Vagina (tissue), 2 donors: ENCODE data around the gene DCLK2. TPM values are rescaled to one million over a fixed set of nuclear protein-coding genes. Genes with fewer than 3 reads are reported as not detected.

Experiments
- DNase-seq, 2 donors: peaks; one replicate each; pipeline ENCODE4 v3.0.0-alpha.2; 2017; ENCODE audit errors: extremely low spot score in 2 of 2
- H3K27ac ChIP-seq: fragments of 200-600 bp; sonication (generic); one replicate; pipeline ENCODE4 v1.5.1; 2019
- H3K27me3 ChIP-seq: fragments of 200-600 bp; sonication (generic); one replicate; pipeline ENCODE4 v1.5.1; 2019
- H3K36me3 ChIP-seq, 2 donors: fragments of 200-600 bp; sonication (generic); one replicate each; pipeline ENCODE4 v1.5.1; 2017 to 2019
- H3K4me1 ChIP-seq: fragments of 200-600 bp; sonication (generic); one replicate; pipeline ENCODE4 v1.5.1; 2019
- H3K4me3 ChIP-seq, 2 donors: fragments of 200-600 bp; sonication (generic); 1 replicate in 1 of 2; 2 replicates in 1 of 2; pipeline ENCODE4 v1.5.1; 2016 to 2019
- H3K9me3 ChIP-seq: fragments of 200-600 bp; sonication (generic); one replicate; pipeline ENCODE4 v1.5.1; 2019
- POLR2A ChIP-seq, 2 donors: fragments of 450-650 bp; IDR thresholded peaks; one replicate each; pipeline ENCODE4 v1.6.1; 2017; ENCODE audit warnings: antibody characterized with exemption in 2 of 2, mild to moderate bottlenecking in 2 of 2, moderate library complexity in 2 of 2
- POLR2AphosphoS5 ChIP-seq, 2 donors: sonication (generic); formaldehyde crosslinking; IDR thresholded peaks; one replicate each; pipeline ENCODE4 v1.9.0; 2017; ENCODE audit warnings: antibody characterized with exemption in 2 of 2, mild to moderate bottlenecking in 2 of 2, low read depth in 1 of 2; ENCODE audit not compliant: insufficient read depth in 1 of 2
- intact Hi-C: fragments of 100-400 bp; cut with DNase I; formaldehyde crosslinking; loops from one replicate; pipeline ENCODE4 v1.15.1; 2023
- total RNA-seq: library from RNA; depleted of rRNA; stranded (reverse); fragments of >200 nt; gene quantifications from one replicate; pipeline ENCODE4 v1.2.3, GENCODE V29; 2016
- TF ChIP-seq, protein P1 (sequence below), 3 experiments: fragments of 450-650 bp in 2 of 3; fragments of 200-600 bp in 1 of 3; sonication (generic) in 1 of 3; IDR thresholded peaks; one replicate each; pipeline ENCODE4 v1.5.1; 2017 to 2019; ENCODE audit warnings: antibody characterized with exemption in 3 of 3, mild to moderate bottlenecking in 2 of 3, moderate library complexity in 2 of 3

DCLK2 gene
- total RNA-seq, 1 donor from 2014 or later = 5.9 TPM

- Histone ChIP-seq H3K9me3 (no peaks in the 10 kb centered on the region), H3K27me3 (no peaks in the 10 kb centered on the region), H3K27ac (no peak overlapping the region), H3K4me1 (peaks cover 8% of the 10 kb centered on the region), H3K4me3 (no peak overlapping the region), H3K36me3 (no peaks in the 10 kb centered on the region)
- intact Hi-C loops = no loop called here
- no peak for DNase-seq
- no peak for TF ChIP-seq POLR2A (IDR thresholded peaks at IDR 0.05)
- TF ChIP-seq, protein P1, sequence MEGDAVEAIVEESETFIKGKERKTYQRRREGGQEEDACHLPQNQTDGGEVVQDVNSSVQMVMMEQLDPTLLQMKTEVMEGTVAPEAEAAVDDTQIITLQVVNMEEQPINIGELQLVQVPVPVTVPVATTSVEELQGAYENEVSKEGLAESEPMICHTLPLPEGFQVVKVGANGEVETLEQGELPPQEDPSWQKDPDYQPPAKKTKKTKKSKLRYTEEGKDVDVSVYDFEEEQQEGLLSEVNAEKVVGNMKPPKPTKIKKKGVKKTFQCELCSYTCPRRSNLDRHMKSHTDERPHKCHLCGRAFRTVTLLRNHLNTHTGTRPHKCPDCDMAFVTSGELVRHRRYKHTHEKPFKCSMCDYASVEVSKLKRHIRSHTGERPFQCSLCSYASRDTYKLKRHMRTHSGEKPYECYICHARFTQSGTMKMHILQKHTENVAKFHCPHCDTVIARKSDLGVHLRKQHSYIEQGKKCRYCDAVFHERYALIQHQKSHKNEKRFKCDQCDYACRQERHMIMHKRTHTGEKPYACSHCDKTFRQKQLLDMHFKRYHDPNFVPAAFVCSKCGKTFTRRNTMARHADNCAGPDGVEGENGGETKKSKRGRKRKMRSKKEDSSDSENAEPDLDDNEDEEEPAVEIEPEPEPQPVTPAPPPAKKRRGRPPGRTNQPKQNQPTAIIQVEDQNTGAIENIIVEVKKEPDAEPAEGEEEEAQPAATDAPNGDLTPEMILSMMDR (IDR thresholded peaks at IDR 0.05) = no peak
- no peak for TF ChIP-seq POLR2AphosphoS5 (IDR thresholded peaks at IDR 0.05; ENCODE audit: insufficient read depth in 1 of 2, low read depth in 1 of 2)
Measured at GRCh38 chr4:150252741-150253140, 174.5 kb downstream of the DCLK2 start.

- Histone ChIP-seq H3K36me3 (no peaks in the 10 kb centered on the region), H3K4me1 (peaks cover 8% of the 10 kb centered on the region), H3K27ac (no peak overlapping the region), H3K27me3 (no peaks in the 10 kb centered on the region), H3K4me3 (no peak overlapping the region), H3K9me3 (no peaks in the 10 kb centered on the region)
- TF ChIP-seq, protein P1 (IDR thresholded peaks at IDR 0.05) = no peak
- TF ChIP-seq POLR2AphosphoS5 (IDR thresholded peaks at IDR 0.05; ENCODE audit: insufficient read depth in 1 of 2, low read depth in 1 of 2) (no peak), POLR2A (IDR thresholded peaks at IDR 0.05) (no peak)
- no peak for DNase-seq
- intact Hi-C loops = no loop called here
Measured at GRCh38 chr4:150253416-150253815, 175.2 kb downstream of the DCLK2 start.

DNA sequence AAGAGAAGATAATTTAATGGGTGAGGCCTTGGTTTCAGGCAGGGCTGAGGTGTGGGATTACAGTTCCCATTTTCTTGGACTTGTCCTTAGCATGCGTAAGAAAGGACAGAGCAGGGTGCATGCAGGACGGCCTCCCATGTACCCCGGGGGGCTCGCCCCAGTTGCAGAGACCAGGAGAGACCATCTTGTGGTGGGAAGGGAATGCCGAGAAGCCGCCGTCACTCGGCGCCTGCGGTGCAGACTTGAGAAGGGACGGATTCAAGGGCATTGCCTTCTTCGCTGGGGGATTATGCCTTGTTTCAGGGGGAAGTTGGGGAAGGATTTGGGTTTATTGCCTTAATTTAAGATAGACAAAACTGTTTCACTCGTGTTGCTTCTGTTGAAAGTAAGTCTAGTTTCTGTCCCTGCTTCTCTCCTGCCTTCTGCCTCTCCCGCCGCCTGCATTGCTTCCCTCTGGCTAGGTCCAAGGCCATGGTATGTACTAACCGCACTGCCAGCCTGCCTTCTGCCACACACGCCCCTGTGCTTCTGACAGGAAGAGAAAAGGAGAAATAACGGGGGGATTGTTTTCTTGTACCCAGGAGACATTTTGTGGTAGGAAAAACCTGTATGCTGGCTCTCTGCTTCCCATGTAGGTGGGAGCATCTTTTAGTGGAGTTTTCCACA lies 175.9 kb downstream of the DCLK2 start:
- no peak for DNase-seq
- Histone ChIP-seq H3K36me3 (no peaks in the 10 kb centered on the region), H3K27ac (no peak overlapping the region), H3K4me3 (no peak overlapping the region), H3K4me1 (peaks cover 8% of the 10 kb centered on the region), H3K27me3 (no peaks in the 10 kb centered on the region), H3K9me3 (no peaks in the 10 kb centered on the region)
- intact Hi-C loops = no loop called here
- TF ChIP-seq POLR2A (IDR thresholded peaks at IDR 0.05) = no peak
- TF ChIP-seq POLR2AphosphoS5 (IDR thresholded peaks at IDR 0.05; ENCODE audit: insufficient read depth in 1 of 2, low read depth in 1 of 2) = no peak
- TF ChIP-seq, protein P1 (IDR thresholded peaks at IDR 0.05) = no peak

GRCh38 chr4:150255610-150256224 lies 177.5 kb downstream of the DCLK2 start:
- no peak overlapping the region for H3K27ac ChIP-seq
- no peak for DNase-seq
- TF ChIP-seq POLR2A (IDR thresholded peaks at IDR 0.05) = no peak
- no peak for TF ChIP-seq POLR2AphosphoS5 (IDR thresholded peaks at IDR 0.05; ENCODE audit: insufficient read depth in 1 of 2, low read depth in 1 of 2)
- TF ChIP-seq, protein P1 (IDR thresholded peaks at IDR 0.05) = no peak
- H3K27me3 ChIP-seq = no peaks in the 10 kb centered on the region
- no peaks in the 10 kb centered on the region for H3K9me3 ChIP-seq
- intact Hi-C loops = no loop called here
- H3K36me3 ChIP-seq = no peaks in the 10 kb centered on the region
- H3K4me3 ChIP-seq = no peak overlapping the region
- peaks cover 8% of the 10 kb centered on the region for H3K4me1 ChIP-seq

DNA sequence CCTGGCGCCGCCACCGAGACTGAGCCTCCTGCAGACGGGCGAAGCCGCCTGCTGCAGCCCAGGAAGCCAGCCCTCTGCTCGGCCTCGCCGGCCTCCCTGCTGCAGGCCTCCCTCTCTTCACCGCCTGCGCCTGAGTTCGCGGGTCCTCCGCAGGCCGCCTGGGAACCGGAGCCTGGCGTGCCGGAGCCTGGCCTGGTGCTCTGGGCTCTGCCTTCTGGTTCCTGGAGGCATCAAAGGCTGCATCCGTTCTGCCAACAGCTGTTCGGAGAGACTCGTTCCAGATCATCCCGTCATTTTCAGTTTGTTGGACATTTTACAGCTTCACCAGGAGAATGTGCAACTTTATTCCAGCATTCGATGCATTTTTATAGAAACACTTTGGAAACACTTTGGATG lies 178.0 kb downstream of the DCLK2 start:
- no peaks in the 10 kb centered on the region for H3K9me3 ChIP-seq
- intact Hi-C loops = no loop called here
- peaks cover 8% of the 10 kb centered on the region for H3K4me1 ChIP-seq
- no peak for DNase-seq
- TF ChIP-seq, protein P1 (IDR thresholded peaks at IDR 0.05) = no peak
- TF ChIP-seq POLR2A (IDR thresholded peaks at IDR 0.05) = no peak
- no peak for TF ChIP-seq POLR2AphosphoS5 (IDR thresholded peaks at IDR 0.05; ENCODE audit: insufficient read depth in 1 of 2, low read depth in 1 of 2)
- no peak overlapping the region for H3K27ac ChIP-seq
- no peak overlapping the region for H3K4me3 ChIP-seq
- H3K27me3 ChIP-seq = no peaks in the 10 kb centered on the region
- H3K36me3 ChIP-seq = no peaks in the 10 kb centered on the region
